Gastrocnemius medialis (tissue), 4 donors: ENCODE data around the gene WDHD1.
"Not testable (repeated sequence)": the region's sequence is repeated elsewhere in the genome, so short reads cannot be mapped to it uniquely, and the experiment has no call there.

ENCODE experiments used
- POLR2A ChIP-seq, 2 donors: fragments of 450-650 bp; IDR thresholded peaks; one replicate each; pipeline ENCODE4 v1.6.1; 2017; ENCODE audit warnings: antibody characterized with exemption in 2 of 2, mild to moderate bottlenecking in 2 of 2, moderate library complexity in 2 of 2
- TF ChIP-seq, protein P1 (sequence below), 5 experiments: fragments of 450-650 bp in 3 of 5; fragments of 200-600 bp in 2 of 5; sonication (generic) in 2 of 5; IDR thresholded peaks in 4 of 5; conservative IDR thresholded peaks in 1 of 5; 1 replicate in 4 of 5; 2 replicates in 1 of 5; pipeline ENCODE4 v1.5.1; 2016 to 2019; ENCODE audit warnings: antibody characterized with exemption in 5 of 5, mild to moderate bottlenecking in 3 of 5, moderate library complexity in 3 of 5

DNA sequence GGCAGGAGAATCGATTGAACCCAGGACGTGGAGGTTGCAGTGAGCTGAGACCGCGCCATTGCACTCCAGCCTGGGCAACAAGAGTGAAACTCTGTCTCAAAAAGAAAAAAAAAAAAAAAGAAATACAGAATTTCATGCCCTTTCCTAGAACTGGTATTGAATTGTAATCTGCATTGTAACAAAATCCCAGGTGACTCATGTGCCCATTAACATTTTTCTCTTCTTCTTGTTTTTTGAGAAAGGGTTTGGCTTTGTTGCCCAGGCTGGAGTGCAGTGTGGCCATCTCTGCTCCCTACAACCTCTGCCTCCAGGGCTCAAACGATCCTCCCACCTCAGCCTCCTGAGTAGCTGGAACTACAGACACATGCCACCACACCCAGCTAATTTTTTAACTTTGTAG is 100.3 kb downstream of the WDHD1 start:
- TF ChIP-seq, protein P1, sequence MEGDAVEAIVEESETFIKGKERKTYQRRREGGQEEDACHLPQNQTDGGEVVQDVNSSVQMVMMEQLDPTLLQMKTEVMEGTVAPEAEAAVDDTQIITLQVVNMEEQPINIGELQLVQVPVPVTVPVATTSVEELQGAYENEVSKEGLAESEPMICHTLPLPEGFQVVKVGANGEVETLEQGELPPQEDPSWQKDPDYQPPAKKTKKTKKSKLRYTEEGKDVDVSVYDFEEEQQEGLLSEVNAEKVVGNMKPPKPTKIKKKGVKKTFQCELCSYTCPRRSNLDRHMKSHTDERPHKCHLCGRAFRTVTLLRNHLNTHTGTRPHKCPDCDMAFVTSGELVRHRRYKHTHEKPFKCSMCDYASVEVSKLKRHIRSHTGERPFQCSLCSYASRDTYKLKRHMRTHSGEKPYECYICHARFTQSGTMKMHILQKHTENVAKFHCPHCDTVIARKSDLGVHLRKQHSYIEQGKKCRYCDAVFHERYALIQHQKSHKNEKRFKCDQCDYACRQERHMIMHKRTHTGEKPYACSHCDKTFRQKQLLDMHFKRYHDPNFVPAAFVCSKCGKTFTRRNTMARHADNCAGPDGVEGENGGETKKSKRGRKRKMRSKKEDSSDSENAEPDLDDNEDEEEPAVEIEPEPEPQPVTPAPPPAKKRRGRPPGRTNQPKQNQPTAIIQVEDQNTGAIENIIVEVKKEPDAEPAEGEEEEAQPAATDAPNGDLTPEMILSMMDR (IDR thresholded peaks at IDR 0.05 in 4 of 5, conservative IDR thresholded peaks at IDR 0.05 in 1 of 5), result not testable (repeated sequence)
- not testable (repeated sequence) for TF ChIP-seq POLR2A (IDR thresholded peaks at IDR 0.05)
